Measurements from ENCODE around the gene ZNF774.

DNA sequence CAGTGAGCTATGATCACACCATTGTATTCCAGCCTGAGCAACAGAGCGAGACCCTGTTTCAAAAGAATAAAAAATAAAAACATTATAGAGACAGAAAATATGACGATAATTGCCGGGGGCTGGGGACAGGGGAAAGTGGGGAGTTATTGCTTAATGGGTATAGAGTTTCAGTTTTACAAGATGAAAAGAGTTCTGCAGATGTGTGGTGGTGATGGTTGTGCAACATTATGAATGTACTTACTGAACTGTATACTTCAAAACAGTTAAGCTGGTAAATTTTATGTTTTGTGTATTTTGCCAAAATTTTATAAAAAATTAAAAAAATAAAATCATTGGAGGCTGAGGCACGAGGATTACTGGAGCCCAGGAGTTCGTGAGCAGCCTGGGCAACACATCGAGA is 24.8 kb upstream of the ZNF774 start:
- TF ChIP-seq, protein P1, sequence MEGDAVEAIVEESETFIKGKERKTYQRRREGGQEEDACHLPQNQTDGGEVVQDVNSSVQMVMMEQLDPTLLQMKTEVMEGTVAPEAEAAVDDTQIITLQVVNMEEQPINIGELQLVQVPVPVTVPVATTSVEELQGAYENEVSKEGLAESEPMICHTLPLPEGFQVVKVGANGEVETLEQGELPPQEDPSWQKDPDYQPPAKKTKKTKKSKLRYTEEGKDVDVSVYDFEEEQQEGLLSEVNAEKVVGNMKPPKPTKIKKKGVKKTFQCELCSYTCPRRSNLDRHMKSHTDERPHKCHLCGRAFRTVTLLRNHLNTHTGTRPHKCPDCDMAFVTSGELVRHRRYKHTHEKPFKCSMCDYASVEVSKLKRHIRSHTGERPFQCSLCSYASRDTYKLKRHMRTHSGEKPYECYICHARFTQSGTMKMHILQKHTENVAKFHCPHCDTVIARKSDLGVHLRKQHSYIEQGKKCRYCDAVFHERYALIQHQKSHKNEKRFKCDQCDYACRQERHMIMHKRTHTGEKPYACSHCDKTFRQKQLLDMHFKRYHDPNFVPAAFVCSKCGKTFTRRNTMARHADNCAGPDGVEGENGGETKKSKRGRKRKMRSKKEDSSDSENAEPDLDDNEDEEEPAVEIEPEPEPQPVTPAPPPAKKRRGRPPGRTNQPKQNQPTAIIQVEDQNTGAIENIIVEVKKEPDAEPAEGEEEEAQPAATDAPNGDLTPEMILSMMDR (conservative IDR thresholded peaks at IDR 0.05; ENCODE audit: low read depth, low read length): no peak
- TF ChIP-seq EZH2 (IDR thresholded peaks at IDR 0.05; ENCODE audit: borderline replicate concordance, low read depth, low read length, poor library complexity, severe bottlenecking): no peak

Data from A673 (cell line).